Measurements from ENCODE around the gene PRRX2.

GRCh38 chr9:129687391-129687790 is 21.9 kb downstream of the PRRX2 start:
- TF ChIP-seq CTCF (IDR thresholded peaks at IDR 0.05) (no peak), ZFX (IDR thresholded peaks at IDR 0.05; ENCODE audit: borderline replicate concordance) (no peak)
